Measurements from ENCODE around the gene EGFL8. TPM values are rescaled to one million over a fixed set of nuclear protein-coding genes. Genes with fewer than 3 reads are reported as not detected.

EGFL8 gene
- total and polyA plus RNA-seq, 9 of the 15 experiments (the other 6 are each of a cell fraction or from before 2014, with no cell fraction given) = 2.2 to 47.4 (median 14.2) TPM

DNA sequence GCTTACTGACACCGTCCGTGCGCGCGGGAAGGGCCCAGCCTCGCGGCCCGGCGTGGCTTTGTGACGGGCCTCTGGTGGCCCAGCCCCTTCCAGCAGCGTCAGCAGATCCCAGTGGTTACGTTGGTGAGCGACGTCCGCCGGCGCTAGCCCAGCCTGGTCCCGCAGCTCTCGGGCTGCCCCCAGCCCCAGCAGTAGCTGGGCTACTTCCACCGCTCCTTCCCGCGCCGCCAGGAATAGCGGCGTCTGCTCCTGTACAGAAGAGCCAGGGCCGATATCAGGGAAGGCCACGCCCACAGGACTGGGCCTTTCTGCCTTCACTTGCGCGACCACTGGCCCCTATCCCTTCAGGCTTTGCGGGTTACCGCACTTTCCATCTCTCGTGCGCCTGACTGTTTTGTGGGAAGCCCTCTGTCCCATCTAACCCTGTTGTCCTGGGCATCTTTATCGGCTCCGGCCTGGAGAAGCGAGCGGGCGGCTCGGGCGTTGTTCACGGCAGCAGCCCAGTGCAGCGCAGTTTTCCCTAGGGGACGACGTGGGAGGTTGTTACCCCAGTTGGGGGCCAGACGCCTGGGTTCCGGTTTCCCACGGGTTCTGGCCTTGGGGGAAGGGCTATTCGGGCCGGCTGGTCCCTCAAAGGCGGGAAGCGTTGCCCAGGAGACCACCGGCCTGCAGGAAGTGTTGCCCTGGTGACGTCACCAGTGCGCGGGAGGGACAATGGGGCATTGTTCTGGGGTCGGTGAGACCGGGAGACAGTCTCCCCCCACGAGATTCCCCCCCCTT, 31.7 kb downstream of the EGFL8 start (continued):
- TF ChIP-seq, protein P1, sequence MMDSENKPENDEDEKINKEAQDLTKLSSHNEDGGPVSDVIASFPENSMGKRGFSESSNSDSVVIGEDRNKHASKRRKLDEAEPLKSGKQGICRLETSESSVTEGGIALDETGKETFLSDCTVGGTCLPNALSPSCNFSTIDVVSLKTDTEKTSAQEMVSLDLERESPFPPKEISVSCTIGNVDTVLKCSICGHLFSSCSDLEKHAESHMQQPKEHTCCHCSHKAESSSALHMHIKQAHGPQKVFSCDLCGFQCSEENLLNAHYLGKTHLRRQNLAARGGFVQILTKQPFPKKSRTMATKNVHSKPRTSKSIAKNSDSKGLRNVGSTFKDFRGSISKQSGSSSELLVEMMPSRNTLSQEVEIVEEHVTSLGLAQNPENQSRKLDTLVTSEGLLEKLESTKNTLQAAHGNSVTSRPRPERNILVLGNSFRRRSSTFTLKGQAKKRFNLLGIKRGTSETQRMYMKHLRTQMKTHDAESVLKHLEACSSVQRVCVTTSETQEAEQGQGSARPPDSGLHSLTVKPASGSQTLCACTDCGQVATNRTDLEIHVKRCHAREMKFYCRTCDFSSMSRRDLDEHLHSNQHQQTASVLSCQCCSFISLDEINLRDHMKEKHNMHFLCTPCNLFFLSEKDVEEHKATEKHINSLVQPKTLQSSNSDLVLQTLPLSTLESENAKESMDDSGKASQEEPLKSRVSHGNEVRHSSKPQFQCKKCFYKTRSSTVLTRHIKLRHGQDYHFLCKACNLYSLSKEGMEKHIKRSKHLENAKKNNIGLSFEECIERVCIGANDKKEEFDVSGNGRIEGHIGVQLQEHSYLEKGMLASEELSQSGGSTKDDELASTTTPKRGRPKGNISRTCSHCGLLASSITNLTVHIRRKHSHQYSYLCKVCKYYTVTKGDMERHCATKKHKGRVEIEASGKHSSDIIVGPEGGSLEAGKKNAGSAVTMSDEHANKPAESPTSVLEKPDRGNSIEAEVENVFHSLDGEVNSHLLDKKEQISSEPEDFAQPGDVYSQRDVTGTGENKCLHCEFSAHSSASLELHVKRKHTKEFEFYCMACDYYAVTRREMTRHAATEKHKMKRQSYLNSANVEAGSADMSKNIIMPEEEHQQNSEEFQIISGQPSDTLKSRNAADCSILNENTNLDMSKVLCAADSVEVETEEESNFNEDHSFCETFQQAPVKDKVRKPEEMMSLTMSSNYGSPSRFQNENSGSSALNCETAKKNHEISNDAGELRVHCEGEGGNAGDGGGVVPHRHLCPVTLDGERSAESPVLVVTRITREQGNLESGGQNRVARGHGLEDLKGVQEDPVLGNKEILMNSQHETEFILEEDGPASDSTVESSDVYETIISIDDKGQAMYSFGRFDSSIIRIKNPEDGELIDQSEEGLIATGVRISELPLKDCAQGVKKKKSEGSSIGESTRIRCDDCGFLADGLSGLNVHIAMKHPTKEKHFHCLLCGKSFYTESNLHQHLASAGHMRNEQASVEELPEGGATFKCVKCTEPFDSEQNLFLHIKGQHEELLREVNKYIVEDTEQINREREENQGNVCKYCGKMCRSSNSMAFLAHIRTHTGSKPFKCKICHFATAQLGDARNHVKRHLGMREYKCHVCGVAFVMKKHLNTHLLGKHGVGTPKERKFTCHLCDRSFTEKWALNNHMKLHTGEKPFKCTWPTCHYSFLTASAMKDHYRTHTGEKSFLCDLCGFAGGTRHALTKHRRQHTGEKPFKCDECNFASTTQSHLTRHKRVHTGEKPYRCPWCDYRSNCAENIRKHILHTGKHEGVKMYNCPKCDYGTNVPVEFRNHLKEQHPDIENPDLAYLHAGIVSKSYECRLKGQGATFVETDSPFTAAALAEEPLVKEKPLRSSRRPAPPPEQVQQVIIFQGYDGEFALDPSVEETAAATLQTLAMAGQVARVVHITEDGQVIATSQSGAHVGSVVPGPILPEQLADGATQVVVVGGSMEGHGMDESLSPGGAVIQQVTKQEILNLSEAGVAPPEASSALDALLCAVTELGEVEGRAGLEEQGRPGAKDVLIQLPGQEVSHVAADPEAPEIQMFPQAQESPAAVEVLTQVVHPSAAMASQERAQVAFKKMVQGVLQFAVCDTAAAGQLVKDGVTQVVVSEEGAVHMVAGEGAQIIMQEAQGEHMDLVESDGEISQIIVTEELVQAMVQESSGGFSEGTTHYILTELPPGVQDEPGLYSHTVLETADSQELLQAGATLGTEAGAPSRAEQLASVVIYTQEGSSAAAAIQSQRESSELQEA (IDR thresholded peaks at IDR 0.05; ENCODE audit: low read depth) = no peak
- no peak for TF ChIP-seq ZNF263 (CRISPR knock-in tag; IDR thresholded peaks at IDR 0.05; ENCODE audit: borderline replicate concordance)
- TF ChIP-seq FOXK2 (conservative IDR thresholded peaks at IDR 0.05 in 1 of 2, IDR thresholded peaks at IDR 0.05 in 1 of 2; ENCODE audit: low read depth in 2 of 2) = peak; percentile 54 to 56; a peak in 3 of 4 replicates
- TF ChIP-seq BRCA1 (IDR thresholded peaks at IDR 0.05) = no peak
- no peak for TF ChIP-seq BRCA1 (CRISPR knock-in tag; IDR thresholded peaks at IDR 0.05)
- TF ChIP-seq PRPF4 (IDR thresholded peaks at IDR 0.05; ENCODE audit: insufficient read depth, low read depth, low read length, poor library complexity, severe bottlenecking) = no peak
- 0 out of 2 replicates have a peak, but pooled peaks have one; percentile 24 for TF ChIP-seq CEBPG (CRISPR knock-in tag; IDR thresholded peaks at IDR 0.05)
- no peak for TF ChIP-seq CEBPG (tag; conservative IDR thresholded peaks at IDR 0.05 in 1 of 2, IDR thresholded peaks at IDR 0.05 in 1 of 2)
- TF ChIP-seq KLF10 (CRISPR knock-in tag; IDR thresholded peaks at IDR 0.05) = no peak
- no peak for TF ChIP-seq ZNF318 (IDR thresholded peaks at IDR 0.05; ENCODE audit: borderline replicate concordance in 1 of 2, low read depth in 1 of 2)

Measured in K562 (cell line).